Fibroblast of the aortic adventitia (primary cell): ENCODE data around the gene SBF2. TPM values are rescaled to one million over a fixed set of nuclear protein-coding genes. Genes with fewer than 3 reads are reported as not detected.

Source experiments
- DNase-seq: peaks from one replicate; pipeline ENCODE4 v3.0.0-alpha.2; 2010; ENCODE audit warnings: low read depth
- H3K4me3 ChIP-seq: 2 replicates; pipeline ENCODE4 v1.5.1; 2011; ENCODE audit warnings: low read depth, mild to moderate bottlenecking, control low read depth, low read length, moderate library complexity
- CTCF ChIP-seq: IDR thresholded peaks from 2 replicates; pipeline ENCODE4 v1.5.1; 2011; ENCODE audit warnings: mild to moderate bottlenecking, low read length, control low read depth, inconsistent platforms; ENCODE audit not compliant: insufficient read depth
- total RNA-seq: library from RNA; depleted of rRNA; stranded (reverse); fragments of >200 nt; gene quantifications from 2 replicates; pipeline ENCODE4 v1.2.3, GENCODE V29; 2012; ENCODE audit warnings: low replicate concordance

Gene SBF2
- total RNA-seq, 1 donor: 65.3 TPM

- peak; percentile 56 for DNase-seq
- no peak overlapping the region for H3K4me3 ChIP-seq
- TF ChIP-seq CTCF: no peak
Measured at GRCh38 chr11:9799886-9800285, 494.1 kb downstream of the SBF2 start.

- DNase-seq: peak; percentile 40
- no peak overlapping the region for H3K4me3 ChIP-seq
- no peak for TF ChIP-seq CTCF
Measured at GRCh38 chr11:9797300-9797699, 496.7 kb downstream of the SBF2 start.

GRCh38 chr11:9796854-9797253, 497.2 kb downstream of the SBF2 start:
- H3K4me3 ChIP-seq: no peak overlapping the region
- peak; percentile 77 for DNase-seq
- no peak for TF ChIP-seq CTCF

- no peak overlapping the region for H3K4me3 ChIP-seq
- DNase-seq: no peak
- no peak for TF ChIP-seq CTCF
Measured at GRCh38 chr11:9796266-9796665, 497.8 kb downstream of the SBF2 start.

- DNase-seq: no peak
- no peak for TF ChIP-seq CTCF
- H3K4me3 ChIP-seq: no peak overlapping the region
Measured at GRCh38 chr11:9790703-9791102, 503.3 kb downstream of the SBF2 start.

- DNase-seq: no peak
- TF ChIP-seq CTCF: no peak
- H3K4me3 ChIP-seq: no peak overlapping the region
Measured at GRCh38 chr11:9789910-9790309, 504.1 kb downstream of the SBF2 start.

- TF ChIP-seq CTCF: no peak
- peak; percentile 97 for DNase-seq
- H3K4me3 ChIP-seq: no peak overlapping the region
Measured at GRCh38 chr11:9787981-9788521, 506.0 kb downstream of the SBF2 start.
